HCT116 (cell line): ENCODE results near the gene MACROD1. TPM values are rescaled to one million over a fixed set of nuclear protein-coding genes. Genes with fewer than 3 reads are reported as not detected.

ENCODE experiments used
- ATAC-seq: fragments of 200-7000 bp; cut with Tn5 transposase; 2 replicates; pipeline ENCODE4 v1.9.1; 2020; ENCODE audit warnings: mild to moderate bottlenecking, moderate library complexity
- BruUV-seq: library from RNA; stranded (reverse); fragments of 400-500 nt; replicated peaks from 2 replicates; lab custom pipeline; 2021; lab: Mats Ljungman, UMichigan
- CTCF ChIA-PET: fragments of 300-600 bp; sonication (Branson Sonifier 250); formaldehyde crosslinking; loops from one replicate; lab custom pipeline; 2021; ENCODE audit warnings: antibody characterized with exemption; lab: Charles Lee
- POLR2A ChIA-PET: fragments of 300-600, 350-600 bp; sonication (Branson Sonifier 250); formaldehyde crosslinking; loops from one replicate; lab custom pipeline; 2021; ENCODE audit warnings: antibody characterized with exemption; lab: Charles Lee
- RAD21 ChIA-PET, 2 experiments: fragments of 300-600 bp; sonication (Branson Sonifier 250); formaldehyde crosslinking; loops; one replicate each; lab custom pipeline; 2023; ENCODE audit warnings: low total read pairs in 2 of 2; ENCODE audit not compliant: uncharacterized antibody in 2 of 2, unreplicated experiment in 2 of 2, low non-redundant PET in 1 of 2; lab: Charles Lee
- DNase-seq: peaks from one replicate; pipeline ENCODE4 v3.0.0-alpha.2; 2010; ENCODE audit warnings: low read depth, low spot score
- H2AFZ ChIP-seq: fragments of 200-600 bp; shearing (Covaris generic), sonication (generic); 2 replicates; pipeline ENCODE4 v1.6.1; 2017; ENCODE audit warnings: low read depth, mixed run types, mixed read lengths, antibody characterized with exemption, low read length; ENCODE audit not compliant: poor library complexity, severe bottlenecking
- H3K27ac ChIP-seq: 2 replicates; pipeline ENCODE4 v1.5.1; 2012; ENCODE audit warnings: low read depth, low read length
- H3K27me3 ChIP-seq: fragments of 200-600 bp; sonication (generic); 2 replicates; pipeline ENCODE4 v1.6.1; 2016; ENCODE audit warnings: mixed run types, low read length, mixed read lengths; ENCODE audit not compliant: insufficient read depth
- H3K36me3 ChIP-seq, 2 experiments: fragments of 200-500 bp in 1 of 2; fragments of 200-600 bp in 1 of 2; sonication (Bioruptor generic) in 1 of 2; sonication (generic) in 1 of 2; 2 replicates each; pipeline versions ENCODE4 v1.5.1 to v1.6.1; 2014 to 2016; ENCODE audit warnings: low read length in 2 of 2, inconsistent platforms in 1 of 2, mixed read lengths in 1 of 2, mixed run types in 1 of 2; ENCODE audit not compliant: insufficient read depth in 2 of 2, control insufficient read depth in 1 of 2
- H3K4me1 ChIP-seq, 2 experiments: fragments of 200-600 bp in 1 of 2; sonication (generic) in 1 of 2; 2 replicates each; pipeline versions ENCODE4 v1.5.1 to v1.6.1; 2012 to 2017; ENCODE audit warnings: low read length in 2 of 2, inconsistent platforms in 1 of 2, mild to moderate bottlenecking in 1 of 2, mixed read lengths in 1 of 2, mixed run types in 1 of 2, moderate library complexity in 1 of 2; ENCODE audit not compliant: insufficient read depth in 2 of 2, control insufficient read depth in 1 of 2
- H3K4me2 ChIP-seq: fragments of 200-600 bp; sonication (generic); 2 replicates; pipeline ENCODE4 v1.6.1; 2017; ENCODE audit warnings: mixed run types, low read length, mixed read lengths
- H3K4me3 ChIP-seq, 2 experiments: fragments of 200-600 bp in 1 of 2; sonication (generic) in 1 of 2; replicated peaks in 1 of 2; 2 replicates each; pipeline ENCODE4 v1.5.1; 2011 to 2016; ENCODE audit warnings: low read length in 2 of 2, control low read depth in 1 of 2, low read depth in 1 of 2, mild to moderate bottlenecking in 1 of 2, mixed read lengths in 1 of 2, mixed run types in 1 of 2
- H3K79me2 ChIP-seq: fragments of 200-600 bp; sonication (generic); 2 replicates; pipeline ENCODE4 v1.6.1; 2017; ENCODE audit warnings: mild to moderate bottlenecking, mixed run types, low read length, moderate library complexity, mixed read lengths; ENCODE audit not compliant: insufficient read depth
- H3K9ac ChIP-seq: fragments of 200-600 bp; sonication (generic); 2 replicates; pipeline ENCODE4 v1.6.1; 2016; ENCODE audit warnings: low read length, mixed read lengths
- H3K9me2 ChIP-seq: fragments of 200-600 bp; sonication (generic), shearing (Covaris generic); 2 replicates; pipeline ENCODE4 v1.6.1; 2017; ENCODE audit warnings: mixed run types, mild to moderate bottlenecking, moderate library complexity; ENCODE audit not compliant: insufficient read depth
- H3K9me3 ChIP-seq, 2 experiments: fragments of 200-500 bp in 1 of 2; fragments of 200-600 bp in 1 of 2; sonication (Bioruptor generic) in 1 of 2; sonication (generic) in 1 of 2; 2 replicates each; pipeline ENCODE4 v1.6.1; 2014 to 2017; ENCODE audit warnings: low read length in 2 of 2, mixed read lengths in 2 of 2, inconsistent platforms in 1 of 2, low read depth in 1 of 2, mild to moderate bottlenecking in 1 of 2, mixed run types in 1 of 2, moderate library complexity in 1 of 2; ENCODE audit not compliant: control insufficient read depth in 1 of 2, insufficient read depth in 1 of 2
- H4K20me1 ChIP-seq: fragments of 200-600 bp; sonication (generic), shearing (Covaris generic); 2 replicates; pipeline ENCODE4 v1.6.1; 2017; ENCODE audit warnings: mixed run types, mild to moderate bottlenecking, moderate library complexity; ENCODE audit not compliant: insufficient read depth
- ATF3 ChIP-seq: IDR thresholded peaks from 2 replicates; pipeline ENCODE4 v1.6.1; 2012
- CEBPB ChIP-seq: IDR thresholded peaks from 2 replicates; pipeline ENCODE4 v1.6.1; 2012; ENCODE audit warnings: low read depth
- CTCF ChIP-seq, 3 experiments: fragments of 200-600 bp in 1 of 3; sonication (generic) in 1 of 3; IDR thresholded peaks in 2 of 3; conservative IDR thresholded peaks in 1 of 3; 2 replicates each; pipeline ENCODE4 v1.5.1; 2012 to 2017; ENCODE audit warnings: low read depth in 2 of 3, low read length in 2 of 3, antibody characterized with exemption in 1 of 3, borderline replicate concordance in 1 of 3, control low read depth in 1 of 3, mild to moderate bottlenecking in 1 of 3, mixed read lengths in 1 of 3, mixed run types in 1 of 3, moderate library complexity in 1 of 3; ENCODE audit not compliant: insufficient read depth in 1 of 3
- EZH2phosphoT487 ChIP-seq: fragments of 200-600 bp; IDR thresholded peaks from 2 replicates; pipeline ENCODE4 v1.6.1; 2018; ENCODE audit warnings: antibody characterized with exemption, borderline replicate concordance
- FOSL1 ChIP-seq: IDR thresholded peaks from 2 replicates; pipeline ENCODE4 v1.6.1; 2012; ENCODE audit warnings: low read depth
- JUND ChIP-seq: IDR thresholded peaks from 2 replicates; pipeline ENCODE4 v1.6.1; 2012
- REST ChIP-seq: IDR thresholded peaks from 2 replicates; pipeline ENCODE4 v1.6.1; 2012; ENCODE audit warnings: low read depth
- SIN3A ChIP-seq: IDR thresholded peaks from 2 replicates; pipeline ENCODE4 v1.6.1; 2012; ENCODE audit warnings: low read depth
- SRF ChIP-seq: IDR thresholded peaks from 2 replicates; pipeline ENCODE4 v1.6.1; 2012; ENCODE audit warnings: low read depth
- YY1 ChIP-seq: IDR thresholded peaks from 2 replicates; pipeline ENCODE4 v1.6.1; 2011; ENCODE audit warnings: low read length, low read depth, moderate library complexity, mild to moderate bottlenecking; ENCODE audit not compliant: insufficient replicate concordance; ENCODE audit errors: extremely low read depth
- ZNF274 ChIP-seq: fragments of 200-500 bp; sonication (Bioruptor generic); IDR thresholded peaks from 2 replicates; pipeline ENCODE4 v1.6.1; 2014; ENCODE audit warnings: mild to moderate bottlenecking, low read depth, low read length, inconsistent platforms
- intact Hi-C: fragments of 100-400 bp; cut with micrococcal nuclease; formaldehyde crosslinking; loops from 2 replicates; pipeline ENCODE4 v1.10.0; 2022
- total RNA-seq: library from RNA; stranded (reverse); gene quantifications from one replicate; pipeline ENCODE4 v1.2.1, GENCODE V29; 2021; ENCODE audit not compliant: unreplicated experiment

The MACROD1 gene
- total RNA-seq, 1 experiment from 2014 or later = 61.1 TPM

- intact Hi-C loops = no loop called here
- H3K27me3 ChIP-seq = no peaks in the 10 kb centered on the region
- no peaks in the 10 kb centered on the region for H3K79me2 ChIP-seq
- no TSS peak for BruUV-seq
- POLR2A ChIA-PET = no interaction called here
- no peak for ATAC-seq
- H3K9me3 ChIP-seq = no peaks in the 10 kb centered on the region
- DNase-seq = no peak
- no peak overlapping the region for H3K27ac ChIP-seq
- peaks cover 0 to 12% of the 10 kb centered on the region in 2 experiments; a peak in 2 of 4 replicates for H3K4me1 ChIP-seq
- H3K4me2 ChIP-seq = no peak overlapping the region
- H2AFZ ChIP-seq = no peak overlapping the region
- CTCF ChIA-PET = no interaction called here
- no peak for TF ChIP-seq JUND
- TF ChIP-seq FOSL1 = no peak
- TF ChIP-seq SRF = no peak
- no peak for TF ChIP-seq YY1
- no peak for TF ChIP-seq SIN3A
- no peak for TF ChIP-seq EZH2phosphoT487
- TF ChIP-seq, all 23 proteins: peak for 0
- no peak overlapping the region for H3K9ac ChIP-seq
- no peaks in the 10 kb centered on the region for H3K9me2 ChIP-seq
- no peak overlapping the region for H3K4me3 ChIP-seq
- H3K36me3 ChIP-seq = no peaks in the 10 kb centered on the region
- RAD21 ChIA-PET = interaction anchor here in 1 of 2 experiments (0.6 kb wide), 1 partner anchor 157 kb away, joined by 5 read pairs; no protein-coding TSS in a partner anchor
- no peaks in the 10 kb centered on the region for H4K20me1 ChIP-seq
Measured at GRCh38 chr11:64028398-64029115, 137.4 kb downstream of the MACROD1 start.

- ChIA-PET CTCF (no interaction called here), POLR2A (no interaction called here), RAD21 (no interaction called here)
- no peak overlapping the region for H3K27ac ChIP-seq
- H4K20me1 ChIP-seq = no peaks in the 10 kb centered on the region
- H3K4me1 ChIP-seq = peaks cover 0 to 12% of the 10 kb centered on the region in 2 experiments; a peak in 2 of 4 replicates
- no peak overlapping the region for H2AFZ ChIP-seq
- no peak overlapping the region for H3K9ac ChIP-seq
- no peaks in the 10 kb centered on the region for H3K79me2 ChIP-seq
- no peak for DNase-seq
- H3K4me3 ChIP-seq = no peak overlapping the region
- H3K36me3 ChIP-seq = no peaks in the 10 kb centered on the region
- intact Hi-C loops = no loop called here
- no peak for ATAC-seq
- H3K9me3 ChIP-seq = no peaks in the 10 kb centered on the region
- H3K9me2 ChIP-seq = no peaks in the 10 kb centered on the region
- H3K27me3 ChIP-seq = no peaks in the 10 kb centered on the region
- H3K4me2 ChIP-seq = no peak overlapping the region
- BruUV-seq = no TSS peak
- TF ChIP-seq ATF3 = no peak
- no peak for TF ChIP-seq CEBPB
- TF ChIP-seq CTCF (IDR thresholded peaks at IDR 0.05 in 2 of 3, conservative IDR thresholded peaks at IDR 0.05 in 1 of 3; ENCODE audit: borderline replicate concordance in 1 of 3, insufficient read depth in 1 of 3, low read depth in 2 of 3, low read length in 2 of 3) = no peak
- TF ChIP-seq ZNF274 = no peak
- no peak for TF ChIP-seq REST
Measured at GRCh38 chr11:64027651-64028397, 138.1 kb downstream of the MACROD1 start.
